Uterus (tissue), 4 donors: ENCODE measurements around the gene CNOT2. TPM values are rescaled to one million over a fixed set of nuclear protein-coding genes. Genes with fewer than 3 reads are reported as not detected.

Source experiments
- DNase-seq, 2 donors: peaks; one replicate each; pipeline ENCODE4 v3.0.0-alpha.2; 2019 to 2020
- H3K27ac ChIP-seq, 2 donors: fragments of 200-600 bp; sonication (generic); 1 replicate in 1 of 2; 2 replicates in 1 of 2; pipeline ENCODE4 v1.5.1; 2016 to 2018
- H3K27me3 ChIP-seq, 2 donors: fragments of 200-600 bp; sonication (generic); one replicate each; pipeline ENCODE4 v1.5.1; 2018 to 2019; ENCODE audit warnings: control low read depth in 1 of 2
- H3K36me3 ChIP-seq, 2 donors: fragments of 200-600 bp; sonication (generic); one replicate each; pipeline ENCODE4 v1.5.1; 2019; ENCODE audit warnings: control low read depth in 1 of 2
- H3K4me1 ChIP-seq, 2 donors: fragments of 200-600 bp; sonication (generic); one replicate each; pipeline ENCODE4 v1.5.1; 2018 to 2019; ENCODE audit warnings: control low read depth in 1 of 2
- H3K4me3 ChIP-seq, 2 donors: fragments of 200-600 bp; sonication (generic); 1 replicate in 1 of 2; 2 replicates in 1 of 2; pipeline ENCODE4 v1.5.1; 2018 to 2019; ENCODE audit warnings: mild to moderate bottlenecking in 1 of 2
- H3K9me3 ChIP-seq, 2 donors: fragments of 200-600 bp; sonication (generic); one replicate each; pipeline ENCODE4 v1.5.1; 2019; ENCODE audit warnings: control low read depth in 1 of 2
- POLR2A ChIP-seq, 2 donors: fragments of 450-650 bp; IDR thresholded peaks; one replicate each; pipeline ENCODE4 v1.6.1; 2016; ENCODE audit warnings: antibody characterized with exemption in 2 of 2, mild to moderate bottlenecking in 1 of 2, moderate library complexity in 1 of 2
- intact Hi-C: fragments of 100-400 bp; cut with DNase I; formaldehyde crosslinking; loops from one replicate; pipeline ENCODE4 v1.15.1; 2023; ENCODE audit warnings: low total_unique reads
- total RNA-seq, 4 donors: library from RNA; depleted of rRNA in 3 of 4; stranded (reverse); fragments of >200 nt in 3 of 4; gene quantifications; one replicate each; pipeline versions ENCODE4 v1.1.0 to v1.2.4, GENCODE V29; 2014 to 2023
- TF ChIP-seq, protein P1 (sequence below), 4 experiments: fragments of 200-600 bp in 2 of 4; fragments of 450-650 bp in 2 of 4; sonication (generic) in 2 of 4; IDR thresholded peaks; one replicate each; pipeline ENCODE4 v1.5.1; 2016 to 2019; ENCODE audit warnings: antibody characterized with exemption in 4 of 4, mild to moderate bottlenecking in 2 of 4, moderate library complexity in 1 of 4
- donor health status: DM: yes; HTN: yes; CAD: no.

CNOT2 gene
- total RNA-seq, 4 donors from 2014 or later = 97.7 to 320 (median 193) TPM

DNA sequence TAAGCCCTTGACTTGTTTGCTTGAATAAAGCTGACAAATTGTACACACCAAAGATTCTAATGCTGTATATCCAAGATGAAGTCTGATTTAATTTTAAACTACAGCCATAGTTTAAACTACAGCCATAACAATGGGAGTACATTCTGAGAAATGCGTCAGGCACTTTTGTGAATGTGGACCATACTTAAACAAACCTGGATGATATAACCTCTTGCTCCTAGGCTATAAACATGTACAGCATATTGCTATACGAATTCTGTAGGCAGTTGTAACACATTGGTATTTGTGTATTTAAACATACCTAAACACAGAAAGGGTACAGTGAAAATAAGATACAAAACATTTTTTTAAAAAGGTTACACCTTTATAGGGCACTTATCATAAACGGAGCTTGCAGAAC, 63.4 kb downstream of the CNOT2 start:
- Histone ChIP-seq H3K4me1 (no peaks in the 10 kb centered on the region), H3K9me3 (no peaks in the 10 kb centered on the region), H3K27ac (no peak overlapping the region), H3K36me3 (no peaks in the 10 kb centered on the region), H3K27me3 (no peaks in the 10 kb centered on the region), H3K4me3 (no peak overlapping the region)
- intact Hi-C loops = no loop called here
- no peak for DNase-seq
- TF ChIP-seq, protein P1, sequence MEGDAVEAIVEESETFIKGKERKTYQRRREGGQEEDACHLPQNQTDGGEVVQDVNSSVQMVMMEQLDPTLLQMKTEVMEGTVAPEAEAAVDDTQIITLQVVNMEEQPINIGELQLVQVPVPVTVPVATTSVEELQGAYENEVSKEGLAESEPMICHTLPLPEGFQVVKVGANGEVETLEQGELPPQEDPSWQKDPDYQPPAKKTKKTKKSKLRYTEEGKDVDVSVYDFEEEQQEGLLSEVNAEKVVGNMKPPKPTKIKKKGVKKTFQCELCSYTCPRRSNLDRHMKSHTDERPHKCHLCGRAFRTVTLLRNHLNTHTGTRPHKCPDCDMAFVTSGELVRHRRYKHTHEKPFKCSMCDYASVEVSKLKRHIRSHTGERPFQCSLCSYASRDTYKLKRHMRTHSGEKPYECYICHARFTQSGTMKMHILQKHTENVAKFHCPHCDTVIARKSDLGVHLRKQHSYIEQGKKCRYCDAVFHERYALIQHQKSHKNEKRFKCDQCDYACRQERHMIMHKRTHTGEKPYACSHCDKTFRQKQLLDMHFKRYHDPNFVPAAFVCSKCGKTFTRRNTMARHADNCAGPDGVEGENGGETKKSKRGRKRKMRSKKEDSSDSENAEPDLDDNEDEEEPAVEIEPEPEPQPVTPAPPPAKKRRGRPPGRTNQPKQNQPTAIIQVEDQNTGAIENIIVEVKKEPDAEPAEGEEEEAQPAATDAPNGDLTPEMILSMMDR (IDR thresholded peaks at IDR 0.05) = no peak
- no peak for TF ChIP-seq POLR2A (IDR thresholded peaks at IDR 0.05)

DNA sequence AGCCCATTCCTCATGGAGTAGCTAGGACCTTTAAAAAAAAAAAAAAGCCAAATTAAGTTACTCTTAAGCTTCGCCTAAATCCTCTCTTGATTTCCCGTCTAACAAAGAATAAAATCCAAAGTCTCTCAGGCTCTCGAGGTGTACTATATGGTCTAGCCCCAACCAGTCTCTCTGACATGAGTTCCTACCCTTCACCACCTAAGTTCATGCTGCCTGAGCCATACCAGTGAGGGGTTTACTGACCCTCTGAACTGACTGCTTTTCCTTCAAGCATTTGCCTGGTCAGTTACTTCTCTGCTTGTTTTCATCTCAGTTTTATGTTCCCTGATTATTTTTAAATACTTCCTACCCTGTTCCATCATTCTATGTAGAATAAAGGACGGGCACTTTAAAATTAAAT, 64.6 kb downstream of the CNOT2 start:
- no peaks in the 10 kb centered on the region for H3K4me1 ChIP-seq
- DNase-seq = no peak
- no peaks in the 10 kb centered on the region for H3K27me3 ChIP-seq
- TF ChIP-seq, protein P1 (IDR thresholded peaks at IDR 0.05) = no peak
- no peak for TF ChIP-seq POLR2A (IDR thresholded peaks at IDR 0.05)
- no peak overlapping the region for H3K4me3 ChIP-seq
- intact Hi-C loops = no loop called here
- no peak overlapping the region for H3K27ac ChIP-seq
- no peaks in the 10 kb centered on the region for H3K36me3 ChIP-seq
- no peaks in the 10 kb centered on the region for H3K9me3 ChIP-seq

DNA sequence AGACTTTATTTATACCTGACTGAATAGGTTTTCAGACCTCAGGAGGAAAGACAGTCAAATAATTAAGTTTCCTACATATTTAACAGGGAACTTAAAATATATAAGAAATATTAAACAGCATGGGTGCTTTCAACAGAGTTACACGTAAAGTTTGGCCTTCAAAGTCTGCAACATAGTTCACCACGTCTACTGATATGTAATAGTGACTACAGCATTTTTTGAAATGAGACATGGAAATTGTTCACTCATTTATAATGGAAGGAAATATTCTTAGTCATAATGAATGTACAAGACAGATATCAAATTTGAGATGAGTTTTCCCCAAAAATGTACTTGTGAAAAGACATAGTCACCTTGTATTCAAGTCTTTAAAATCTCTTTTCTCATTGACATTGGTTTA, 66.1 kb downstream of the CNOT2 start:
- no peak overlapping the region for H3K27ac ChIP-seq
- H3K27me3 ChIP-seq = no peaks in the 10 kb centered on the region
- no peaks in the 10 kb centered on the region for H3K9me3 ChIP-seq
- DNase-seq = no peak
- TF ChIP-seq, protein P1 (IDR thresholded peaks at IDR 0.05) = no peak
- TF ChIP-seq POLR2A (IDR thresholded peaks at IDR 0.05) = no peak
- H3K36me3 ChIP-seq = no peaks in the 10 kb centered on the region
- intact Hi-C loops = no loop called here
- no peak overlapping the region for H3K4me3 ChIP-seq
- no peaks in the 10 kb centered on the region for H3K4me1 ChIP-seq

DNA sequence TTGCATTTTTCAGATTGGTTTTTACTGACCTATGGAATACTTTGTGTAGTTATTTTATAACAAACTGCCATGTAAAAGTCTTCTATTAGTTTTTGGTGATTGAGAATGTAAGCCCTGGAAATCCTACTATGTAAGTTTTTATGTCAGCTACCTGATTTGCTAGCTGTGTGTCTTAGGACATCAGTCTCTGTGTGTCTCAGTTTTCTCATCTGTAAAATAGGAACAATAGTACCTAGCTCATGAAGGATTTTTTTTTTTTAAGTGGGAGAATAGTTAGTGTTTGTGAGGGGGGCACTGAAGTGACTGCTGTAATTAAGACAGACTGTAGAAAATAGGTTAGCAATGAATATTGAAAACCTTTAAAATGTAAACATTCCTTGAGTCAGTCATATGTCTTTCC, 70.9 kb downstream of the CNOT2 start:
- no peak overlapping the region for H3K27ac ChIP-seq
- DNase-seq = no peak
- intact Hi-C loops = no loop called here
- H3K4me1 ChIP-seq = no peaks in the 10 kb centered on the region
- no peak for TF ChIP-seq POLR2A (IDR thresholded peaks at IDR 0.05)
- TF ChIP-seq, protein P1 (IDR thresholded peaks at IDR 0.05) = no peak
- H3K27me3 ChIP-seq = no peaks in the 10 kb centered on the region
- no peaks in the 10 kb centered on the region for H3K9me3 ChIP-seq
- no peaks in the 10 kb centered on the region for H3K36me3 ChIP-seq
- no peak overlapping the region for H3K4me3 ChIP-seq

DNA sequence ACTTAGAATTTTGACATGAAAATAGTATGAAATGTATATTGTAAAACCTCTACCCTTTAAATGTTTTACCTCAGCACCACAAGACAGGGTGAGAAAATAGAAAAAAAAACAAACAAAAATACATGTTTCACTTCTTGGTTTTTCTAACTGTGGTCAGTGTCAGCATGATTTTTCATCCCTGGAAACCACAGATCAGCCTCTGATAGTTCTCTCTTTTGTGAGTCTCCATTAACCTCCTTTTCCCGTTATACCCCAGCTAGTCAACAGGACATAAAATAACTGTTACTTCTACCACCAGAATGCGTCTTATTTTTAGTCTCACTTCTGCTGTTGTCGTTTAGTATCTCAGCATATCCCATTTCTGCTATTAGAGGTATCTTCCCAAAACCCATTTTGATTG, 74.5 kb downstream of the CNOT2 start:
- intact Hi-C loops = no loop called here
- H3K27ac ChIP-seq = no peak overlapping the region
- no peaks in the 10 kb centered on the region for H3K9me3 ChIP-seq
- no peak for TF ChIP-seq POLR2A (IDR thresholded peaks at IDR 0.05)
- TF ChIP-seq, protein P1 (IDR thresholded peaks at IDR 0.05) = no peak
- no peaks in the 10 kb centered on the region for H3K27me3 ChIP-seq
- DNase-seq = no peak
- no peaks in the 10 kb centered on the region for H3K4me1 ChIP-seq
- no peak overlapping the region for H3K4me3 ChIP-seq
- no peaks in the 10 kb centered on the region for H3K36me3 ChIP-seq
